ENCODE data around the gene TRAPPC2L.

- TF ChIP-seq CTCF (IDR thresholded peaks at IDR 0.05) (no peak), POLR2A (IDR thresholded peaks at IDR 0.05) (no peak)
Measured at GRCh38 chr16:88866151-88866920, 9.4 kb downstream of the TRAPPC2L start, which contains the start of gene PABPN1L.
